ENCODE results near the gene CMIP.

DNA sequence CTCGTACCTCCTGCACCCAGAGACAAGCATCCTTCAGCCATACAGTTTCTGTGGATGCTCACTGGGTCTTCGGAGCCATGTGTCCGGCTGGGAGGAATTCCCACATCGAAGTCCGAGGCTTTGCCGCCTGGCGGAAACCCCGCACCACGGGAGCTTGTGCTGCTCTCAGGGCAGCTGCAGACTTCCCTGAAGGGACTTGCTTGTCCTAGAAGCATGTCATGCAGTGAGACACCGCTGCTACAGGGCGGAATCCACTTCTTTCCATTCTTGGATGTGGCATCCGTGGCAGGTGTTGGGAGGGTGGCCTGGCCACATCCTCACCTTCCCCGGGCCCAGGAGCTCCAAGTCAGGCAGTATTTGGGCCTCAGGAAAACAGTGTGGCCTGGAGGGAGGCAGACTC, 122.5 kb downstream of the CMIP start:
- TF ChIP-seq, protein P1, sequence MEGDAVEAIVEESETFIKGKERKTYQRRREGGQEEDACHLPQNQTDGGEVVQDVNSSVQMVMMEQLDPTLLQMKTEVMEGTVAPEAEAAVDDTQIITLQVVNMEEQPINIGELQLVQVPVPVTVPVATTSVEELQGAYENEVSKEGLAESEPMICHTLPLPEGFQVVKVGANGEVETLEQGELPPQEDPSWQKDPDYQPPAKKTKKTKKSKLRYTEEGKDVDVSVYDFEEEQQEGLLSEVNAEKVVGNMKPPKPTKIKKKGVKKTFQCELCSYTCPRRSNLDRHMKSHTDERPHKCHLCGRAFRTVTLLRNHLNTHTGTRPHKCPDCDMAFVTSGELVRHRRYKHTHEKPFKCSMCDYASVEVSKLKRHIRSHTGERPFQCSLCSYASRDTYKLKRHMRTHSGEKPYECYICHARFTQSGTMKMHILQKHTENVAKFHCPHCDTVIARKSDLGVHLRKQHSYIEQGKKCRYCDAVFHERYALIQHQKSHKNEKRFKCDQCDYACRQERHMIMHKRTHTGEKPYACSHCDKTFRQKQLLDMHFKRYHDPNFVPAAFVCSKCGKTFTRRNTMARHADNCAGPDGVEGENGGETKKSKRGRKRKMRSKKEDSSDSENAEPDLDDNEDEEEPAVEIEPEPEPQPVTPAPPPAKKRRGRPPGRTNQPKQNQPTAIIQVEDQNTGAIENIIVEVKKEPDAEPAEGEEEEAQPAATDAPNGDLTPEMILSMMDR (IDR thresholded peaks at IDR 0.05; ENCODE audit: borderline replicate concordance, extremely low read depth, low read length, poor library complexity, severe bottlenecking), result no peak
- TF ChIP-seq EZH2 (IDR thresholded peaks at IDR 0.05; ENCODE audit: borderline replicate concordance, low read depth, low read length, severe bottlenecking), result no peak
